Endothelial cell of umbilical vein (primary cell): ENCODE data around the gene ZDHHC5. TPM values are rescaled to one million over a fixed set of nuclear protein-coding genes. Genes with fewer than 3 reads are reported as not detected.
A peak's percentile ranks its signal among the peaks of the same experiment; 100 is the strongest.

Experiments used
- BruUV-seq: library from RNA; stranded (reverse); fragments of 400-500 nt; replicated peaks from 2 replicates; lab custom pipeline; 2021; lab: Mats Ljungman, UMichigan
- CTCF ChIA-PET: fragments of 300-600, 350-600 bp; sonication (Branson Sonifier 250); formaldehyde crosslinking; loops from one replicate; lab custom pipeline; 2021; ENCODE audit warnings: antibody characterized with exemption, inconsistent platforms; lab: Charles Lee
- POLR2A ChIA-PET: fragments of 300-600, 350-600 bp; sonication (Branson Sonifier 250); formaldehyde crosslinking; loops from one replicate; lab custom pipeline; 2021; ENCODE audit warnings: antibody characterized with exemption, inconsistent platforms; lab: Charles Lee
- DNase-seq: peaks from one replicate; pipeline ENCODE4 v3.0.0-alpha.2; 2011; ENCODE audit warnings: low read depth, low spot score
- FAIRE-seq: peaks from 2 replicates; lab custom pipeline; 2011; peaks lifted over from hg19 to GRCh38; lab: Jason Lieb, UNC
- H2AFZ ChIP-seq: 2 replicates; pipeline ENCODE4 v1.6.0; 2012; ENCODE audit warnings: low read depth, low read length, control low read depth, inconsistent platforms
- H3K27ac ChIP-seq: 2 replicates; pipeline ENCODE4 v1.5.1; 2011; ENCODE audit warnings: low read depth, mild to moderate bottlenecking, control low read depth, low read length, moderate library complexity; ENCODE audit not compliant: insufficient read depth
- H3K27me3 ChIP-seq, 2 experiments: 2 replicates each; pipeline versions ENCODE4 v1.6.0 to v1.6.1; 2011; ENCODE audit warnings: low read length in 2 of 2, mixed read lengths in 1 of 2; ENCODE audit not compliant: control insufficient read depth in 2 of 2, insufficient read depth in 2 of 2
- H3K36me3 ChIP-seq, 2 experiments: 2 replicates in 1 of 2; 3 replicates in 1 of 2; pipeline ENCODE4 v1.5.1; 2011; ENCODE audit warnings: low read length in 2 of 2, mild to moderate bottlenecking in 1 of 2, moderate library complexity in 1 of 2; ENCODE audit not compliant: control insufficient read depth in 2 of 2, insufficient read depth in 2 of 2; ENCODE audit errors: extremely low read depth in 1 of 2
- H3K4me1 ChIP-seq: 3 replicates; pipeline ENCODE4 v1.5.1; 2011; ENCODE audit warnings: mild to moderate bottlenecking, low read length; ENCODE audit not compliant: control insufficient read depth, insufficient read depth; ENCODE audit errors: extremely low read depth
- H3K4me2 ChIP-seq: 2 replicates; pipeline ENCODE4 v1.6.1; 2011; ENCODE audit warnings: low read length, control low read depth, mixed read lengths; ENCODE audit not compliant: insufficient read depth
- H3K4me3 ChIP-seq, 3 experiments: fragments of 200-600 bp in 1 of 3; sonication (generic), shearing (Covaris generic) in 1 of 3; replicated peaks in 1 of 3; 2 replicates each; pipeline ENCODE4 v1.5.1; 2011 to 2016; ENCODE audit warnings: control low read depth in 3 of 3, low read length in 3 of 3, mild to moderate bottlenecking in 2 of 3, inconsistent platforms in 1 of 3, low read depth in 1 of 3, moderate library complexity in 1 of 3; ENCODE audit not compliant: insufficient read depth in 1 of 3
- H3K79me2 ChIP-seq: 2 replicates; pipeline ENCODE4 v1.6.0; 2012; ENCODE audit warnings: low read length, inconsistent platforms; ENCODE audit not compliant: control insufficient read depth, insufficient read depth
- H3K9ac ChIP-seq: replicated peaks from 2 replicates; pipeline ENCODE3; 2011; ENCODE audit warnings: low read length, control low read depth; ENCODE audit not compliant: insufficient read depth; ENCODE audit errors: extremely low read depth
- H3K9me1 ChIP-seq: replicated peaks from 3 replicates; pipeline ENCODE4 v1.6.0; 2011; ENCODE audit warnings: mild to moderate bottlenecking, low read length; ENCODE audit not compliant: control insufficient read depth, insufficient read depth; ENCODE audit errors: extremely low read depth
- H3K9me3 ChIP-seq: replicated peaks from 2 replicates; pipeline ENCODE4 v1.5.1; 2012; ENCODE audit warnings: low read length, inconsistent platforms; ENCODE audit not compliant: control insufficient read depth, insufficient read depth
- H4K20me1 ChIP-seq: replicated peaks from 2 replicates; pipeline ENCODE3; 2011; ENCODE audit warnings: mild to moderate bottlenecking, low read length; ENCODE audit not compliant: control insufficient read depth, insufficient read depth; ENCODE audit errors: extremely low read depth
- EZH2 ChIP-seq: IDR thresholded peaks from 2 replicates; pipeline ENCODE4 v1.6.1; 2012; ENCODE audit warnings: borderline replicate concordance, low read depth, mild to moderate bottlenecking, moderate library complexity, low read length, inconsistent platforms; ENCODE audit not compliant: severe bottlenecking
- FOS ChIP-seq: IDR thresholded peaks from 2 replicates; pipeline ENCODE4 v1.6.1; 2011; ENCODE audit warnings: mild to moderate bottlenecking, low read length, moderate library complexity, borderline replicate concordance; ENCODE audit not compliant: insufficient read depth
- GATA2 ChIP-seq: IDR thresholded peaks from 2 replicates; pipeline ENCODE4 v1.7.0; 2011; ENCODE audit warnings: low read depth, mild to moderate bottlenecking, moderate library complexity, mixed read lengths, low read length; ENCODE audit not compliant: insufficient read length, insufficient read depth
- JUN ChIP-seq: IDR thresholded peaks from 2 replicates; pipeline ENCODE4 v1.6.1; 2011; ENCODE audit warnings: borderline replicate concordance, low read depth; ENCODE audit not compliant: insufficient read length, insufficient read depth
- MYC ChIP-seq: IDR thresholded peaks from one replicate; pipeline ENCODE4 v1.6.1; 2011; ENCODE audit warnings: mild to moderate bottlenecking, low read depth, low read length
- POLR2A ChIP-seq: IDR thresholded peaks from 2 replicates; pipeline ENCODE4 v1.6.1; 2012; ENCODE audit warnings: low read depth, mild to moderate bottlenecking, control low read depth, low read length
- POLR2AphosphoS5 ChIP-seq: IDR thresholded peaks from 2 replicates; pipeline ENCODE4 v1.6.1; 2012; ENCODE audit warnings: low read depth, mild to moderate bottlenecking, control low read depth, low read length, moderate library complexity; ENCODE audit not compliant: insufficient read depth
- dilution Hi-C: fragments of 300-500 bp; cut with MboI; formaldehyde crosslinking; loops from one replicate; pipeline ENCODE4 v1.15.0; 2019; ENCODE audit warnings: low sequenced_read_pairs; ENCODE audit not compliant: extremely low pct_ligation_motif_present
- intact Hi-C: fragments of 100-400 bp; cut with micrococcal nuclease; formaldehyde crosslinking; loops from one replicate; pipeline ENCODE4 v1.10.0; 2022
- polyA plus RNA-seq, 4 experiments: library from polyadenylated mRNA; depleted of rRNA in 3 of 4; stranded (reverse) in 3 of 4; unstranded in 1 of 4; fragments of >200 nt; gene quantifications; 2 replicates each; pipeline versions ENCODE4 v1.2.1 to v1.2.3, GENCODE V29; 2011 to 2012; ENCODE audit warnings: missing spikeins in 1 of 4
- total RNA-seq: library from RNA; stranded (reverse); gene quantifications from 2 replicates; pipeline ENCODE4 v1.2.3, GENCODE V29; 2021
- TF ChIP-seq, protein P1 (sequence below): IDR thresholded peaks from 2 replicates; pipeline ENCODE4 v1.6.1; 2011; ENCODE audit not compliant: insufficient read depth, insufficient read length
- TF ChIP-seq, protein P2 (sequence below), 2 donors: IDR thresholded peaks; 1 replicate in 1 of 2; 2 replicates in 1 of 2; pipeline ENCODE4 v1.5.1; 2011; ENCODE audit warnings: low read length in 2 of 2, mild to moderate bottlenecking in 2 of 2, moderate library complexity in 2 of 2, control low read depth in 1 of 2, inconsistent platforms in 1 of 2, low read depth in 1 of 2; ENCODE audit not compliant: insufficient read depth in 1 of 2; ENCODE audit errors: extremely low read depth in 1 of 2

Gene ZDHHC5
- total and polyA plus RNA-seq, 2 donors (not counting 3 experiments of a cell fraction or from before 2014, with no cell fraction given) = 52.9 to 67.4 TPM

DNA sequence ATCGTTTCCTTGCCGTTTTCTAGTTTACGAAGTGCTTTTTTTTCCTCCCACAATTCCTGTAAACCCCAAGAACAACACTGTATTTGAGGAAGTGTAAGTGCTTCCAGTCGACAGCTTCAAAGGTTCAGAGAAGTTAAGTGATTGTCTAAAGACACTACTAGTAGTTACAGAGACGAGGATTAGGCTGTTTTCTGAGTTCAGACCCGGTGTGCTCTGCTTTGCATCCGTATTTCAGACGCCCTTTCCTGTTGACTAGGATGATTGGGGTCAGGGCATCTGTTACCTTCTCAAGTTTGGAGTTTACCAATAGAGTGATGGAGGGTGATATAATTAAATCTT lies 9.9 kb upstream of the ZDHHC5 start:
- ChIA-PET POLR2A (no interaction called here), CTCF (interaction anchor here (1.0 kb wide), 1 partner anchor 9 kb away, joined by 3 read pairs; no protein-coding TSS in a partner anchor)
- intact Hi-C loops = no loop called here
- Histone ChIP-seq H3K9me1 (no peaks in the 10 kb centered on the region), H3K27ac (peak overlapping the region; percentile 52), H3K9me3 (no peaks in the 10 kb centered on the region), H3K4me2 (peak overlapping the region; percentile 95), H3K27me3 (no peaks in the 10 kb centered on the region), H3K4me1 (peaks cover 4% of the 10 kb centered on the region), H3K79me2 (peaks cover 22% of the 10 kb centered on the region), H3K36me3 (peaks cover 14% of the 10 kb centered on the region in 2 experiments), H2AFZ (peak overlapping the region; percentile 77), H3K9ac (peak overlapping the region; percentile 92), H4K20me1 (no peaks in the 10 kb centered on the region), H3K4me3 (peak overlapping the region; percentile 59 to 98 (median 90))
- BruUV-seq = TSS peak; percentile 73
- FAIRE-seq (no peak), DNase-seq (no peak)
- TF ChIP-seq, protein P1, sequence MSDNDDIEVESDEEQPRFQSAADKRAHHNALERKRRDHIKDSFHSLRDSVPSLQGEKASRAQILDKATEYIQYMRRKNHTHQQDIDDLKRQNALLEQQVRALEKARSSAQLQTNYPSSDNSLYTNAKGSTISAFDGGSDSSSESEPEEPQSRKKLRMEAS = no peak
- TF ChIP-seq, protein P2, sequence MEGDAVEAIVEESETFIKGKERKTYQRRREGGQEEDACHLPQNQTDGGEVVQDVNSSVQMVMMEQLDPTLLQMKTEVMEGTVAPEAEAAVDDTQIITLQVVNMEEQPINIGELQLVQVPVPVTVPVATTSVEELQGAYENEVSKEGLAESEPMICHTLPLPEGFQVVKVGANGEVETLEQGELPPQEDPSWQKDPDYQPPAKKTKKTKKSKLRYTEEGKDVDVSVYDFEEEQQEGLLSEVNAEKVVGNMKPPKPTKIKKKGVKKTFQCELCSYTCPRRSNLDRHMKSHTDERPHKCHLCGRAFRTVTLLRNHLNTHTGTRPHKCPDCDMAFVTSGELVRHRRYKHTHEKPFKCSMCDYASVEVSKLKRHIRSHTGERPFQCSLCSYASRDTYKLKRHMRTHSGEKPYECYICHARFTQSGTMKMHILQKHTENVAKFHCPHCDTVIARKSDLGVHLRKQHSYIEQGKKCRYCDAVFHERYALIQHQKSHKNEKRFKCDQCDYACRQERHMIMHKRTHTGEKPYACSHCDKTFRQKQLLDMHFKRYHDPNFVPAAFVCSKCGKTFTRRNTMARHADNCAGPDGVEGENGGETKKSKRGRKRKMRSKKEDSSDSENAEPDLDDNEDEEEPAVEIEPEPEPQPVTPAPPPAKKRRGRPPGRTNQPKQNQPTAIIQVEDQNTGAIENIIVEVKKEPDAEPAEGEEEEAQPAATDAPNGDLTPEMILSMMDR (IDR thresholded peaks at IDR 0.05; ENCODE audit: extremely low read depth in 1 of 2, insufficient read depth in 1 of 2, low read depth in 1 of 2, low read length in 2 of 2) = no peak
- TF ChIP-seq MYC (no peak), FOS (no peak), POLR2AphosphoS5 (no peak), JUN (no peak), GATA2 (no peak), POLR2A (no peak), EZH2 (no peak)
- dilution Hi-C loops = no loop called here
